Measurements from ENCODE around the gene TXNDC17.

The TXNDC17 gene

DNA sequence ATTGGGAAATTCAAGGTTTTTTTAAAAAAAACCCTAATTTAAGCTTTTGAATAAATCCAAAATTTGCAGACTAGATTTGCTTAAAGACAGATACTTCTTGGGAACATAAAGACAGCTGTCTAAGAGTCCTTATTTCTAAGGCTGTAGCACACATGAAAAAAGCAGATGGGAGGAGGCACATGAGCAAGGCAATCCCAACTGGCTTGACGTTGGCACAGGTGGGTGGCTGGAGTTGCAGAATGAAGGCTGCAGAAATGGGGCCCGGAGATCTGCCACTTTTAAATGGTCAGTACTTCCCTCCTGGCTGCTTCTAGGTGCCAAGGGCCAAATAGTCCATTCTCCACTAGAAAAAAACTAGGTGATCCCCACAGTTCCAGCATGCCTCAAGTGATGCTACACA, 4.8 kb upstream of the TXNDC17 start:
- H3K4me3 ChIP-seq (ENCODE audit: low read depth, low read length), result no peak overlapping the region
- DNase-seq (ENCODE audit: low read depth), result no peak
- TF ChIP-seq, protein P1, sequence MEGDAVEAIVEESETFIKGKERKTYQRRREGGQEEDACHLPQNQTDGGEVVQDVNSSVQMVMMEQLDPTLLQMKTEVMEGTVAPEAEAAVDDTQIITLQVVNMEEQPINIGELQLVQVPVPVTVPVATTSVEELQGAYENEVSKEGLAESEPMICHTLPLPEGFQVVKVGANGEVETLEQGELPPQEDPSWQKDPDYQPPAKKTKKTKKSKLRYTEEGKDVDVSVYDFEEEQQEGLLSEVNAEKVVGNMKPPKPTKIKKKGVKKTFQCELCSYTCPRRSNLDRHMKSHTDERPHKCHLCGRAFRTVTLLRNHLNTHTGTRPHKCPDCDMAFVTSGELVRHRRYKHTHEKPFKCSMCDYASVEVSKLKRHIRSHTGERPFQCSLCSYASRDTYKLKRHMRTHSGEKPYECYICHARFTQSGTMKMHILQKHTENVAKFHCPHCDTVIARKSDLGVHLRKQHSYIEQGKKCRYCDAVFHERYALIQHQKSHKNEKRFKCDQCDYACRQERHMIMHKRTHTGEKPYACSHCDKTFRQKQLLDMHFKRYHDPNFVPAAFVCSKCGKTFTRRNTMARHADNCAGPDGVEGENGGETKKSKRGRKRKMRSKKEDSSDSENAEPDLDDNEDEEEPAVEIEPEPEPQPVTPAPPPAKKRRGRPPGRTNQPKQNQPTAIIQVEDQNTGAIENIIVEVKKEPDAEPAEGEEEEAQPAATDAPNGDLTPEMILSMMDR (IDR thresholded peaks at IDR 0.05; ENCODE audit: low read depth, low read length, missing control alignments), result no peak

DNA sequence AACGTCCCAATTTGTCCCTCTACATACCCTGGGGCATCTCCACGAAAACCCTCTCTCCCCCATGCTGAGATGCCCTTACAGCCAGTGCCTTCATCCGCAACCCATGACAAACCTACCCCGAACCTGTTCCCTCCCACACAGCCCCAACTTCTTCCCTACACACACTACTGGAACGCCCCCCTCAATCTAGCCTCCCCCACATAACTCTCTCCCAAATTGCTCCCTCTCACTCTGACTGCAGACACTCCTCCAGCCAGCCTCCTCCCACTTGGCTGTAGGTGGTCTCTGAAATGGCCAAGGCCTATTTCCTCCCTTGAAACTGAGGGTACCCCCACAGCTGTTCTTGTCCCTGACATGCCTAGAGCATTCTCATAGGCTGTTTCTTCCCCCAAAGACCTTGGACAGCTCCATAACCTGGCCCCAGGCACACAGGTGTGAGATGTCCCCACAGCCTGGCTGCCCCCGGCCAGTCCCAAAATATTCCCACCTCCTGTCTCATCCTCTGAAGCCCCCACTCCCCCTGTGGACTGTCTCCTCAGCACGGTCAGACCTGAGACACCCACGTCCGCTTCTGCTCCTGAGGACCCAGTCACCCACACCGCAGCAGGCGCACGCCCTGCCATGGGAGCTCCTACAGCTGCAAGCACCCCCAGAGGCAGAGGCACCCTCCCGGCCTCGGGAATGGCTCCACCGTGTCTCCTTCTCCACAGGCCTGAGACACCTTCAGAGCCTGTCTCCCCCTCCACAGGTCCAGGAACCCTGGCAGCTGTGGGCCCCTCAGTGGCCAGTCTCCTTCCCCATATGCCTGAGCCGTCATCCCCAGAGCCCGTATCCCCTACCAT, 4.0 kb upstream of the TXNDC17 start:
- TF ChIP-seq, protein P1 (IDR thresholded peaks at IDR 0.05; ENCODE audit: low read depth, low read length, missing control alignments), result no peak
- H3K4me3 ChIP-seq (ENCODE audit: low read depth, low read length), result no peak overlapping the region
- DNase-seq (ENCODE audit: low read depth), result no peak

DNA sequence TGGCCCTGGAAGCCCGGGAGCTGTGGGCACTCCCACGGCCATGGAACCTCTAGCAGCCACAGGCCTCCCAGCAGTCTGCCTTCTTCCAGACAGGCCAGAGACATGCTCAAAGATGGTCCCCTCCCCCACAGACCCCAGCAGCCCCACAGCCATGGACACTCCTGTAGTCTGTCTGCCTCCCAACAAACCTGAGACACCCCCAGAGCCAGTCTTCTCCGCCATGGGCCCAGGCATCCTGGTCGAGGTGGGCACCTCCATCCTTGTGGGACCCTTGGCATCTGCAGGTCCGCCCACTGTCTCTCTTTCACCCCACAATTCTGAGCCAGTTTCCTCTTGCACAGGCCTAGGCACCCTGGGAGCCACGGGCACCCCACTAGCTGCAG, 3.4 kb upstream of the TXNDC17 start:
- TF ChIP-seq, protein P1 (IDR thresholded peaks at IDR 0.05; ENCODE audit: low read depth, low read length, missing control alignments), result no peak
- H3K4me3 ChIP-seq (ENCODE audit: low read depth, low read length), result no peak overlapping the region
- no peak for DNase-seq (ENCODE audit: low read depth)

DNA sequence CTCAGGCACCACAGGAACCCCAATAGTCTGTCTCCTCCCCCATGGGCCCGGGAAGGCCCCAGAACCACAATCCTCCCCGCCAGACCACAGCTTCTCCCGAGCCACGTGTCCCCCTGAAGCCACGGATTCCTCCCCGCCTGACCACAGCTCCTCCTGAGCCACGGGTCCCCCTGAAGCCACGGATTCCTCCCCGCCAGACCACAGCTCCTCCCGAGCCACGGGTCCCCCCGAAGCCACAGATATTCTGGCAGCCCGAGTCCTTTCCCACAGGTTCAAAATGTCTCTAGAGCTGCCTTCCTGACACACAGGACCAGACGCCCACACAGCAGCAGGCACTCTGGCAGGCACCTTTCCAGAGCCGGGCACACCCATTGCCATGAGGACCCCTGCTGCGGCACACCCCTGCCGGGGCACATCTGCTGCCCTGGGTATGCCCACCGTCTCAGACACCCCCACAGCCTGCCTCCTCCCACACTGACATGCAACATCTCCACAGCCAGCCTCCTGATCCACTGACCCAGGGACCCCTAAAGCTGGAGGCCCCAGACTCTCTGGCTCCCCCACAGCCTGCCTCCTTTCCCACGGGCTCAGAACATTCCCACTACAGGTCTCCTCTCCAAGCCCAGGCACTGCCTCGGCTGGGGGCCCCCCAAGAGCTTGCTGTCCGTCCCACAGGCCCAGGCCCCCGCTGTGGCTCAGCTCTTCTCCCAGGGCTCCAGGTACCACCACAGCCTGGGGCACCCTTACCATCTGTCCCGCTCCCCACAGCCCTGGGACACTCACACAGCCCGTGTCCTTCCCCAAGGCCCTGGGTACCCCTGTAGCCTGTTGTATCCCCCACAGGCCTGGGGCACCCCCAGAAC, 2.6 kb upstream of the TXNDC17 start:
- H3K4me3 ChIP-seq (ENCODE audit: low read depth, low read length), result no peak overlapping the region
- no peak for DNase-seq (ENCODE audit: low read depth)
- TF ChIP-seq, protein P1 (IDR thresholded peaks at IDR 0.05; ENCODE audit: low read depth, low read length, missing control alignments), result no peak

DNA sequence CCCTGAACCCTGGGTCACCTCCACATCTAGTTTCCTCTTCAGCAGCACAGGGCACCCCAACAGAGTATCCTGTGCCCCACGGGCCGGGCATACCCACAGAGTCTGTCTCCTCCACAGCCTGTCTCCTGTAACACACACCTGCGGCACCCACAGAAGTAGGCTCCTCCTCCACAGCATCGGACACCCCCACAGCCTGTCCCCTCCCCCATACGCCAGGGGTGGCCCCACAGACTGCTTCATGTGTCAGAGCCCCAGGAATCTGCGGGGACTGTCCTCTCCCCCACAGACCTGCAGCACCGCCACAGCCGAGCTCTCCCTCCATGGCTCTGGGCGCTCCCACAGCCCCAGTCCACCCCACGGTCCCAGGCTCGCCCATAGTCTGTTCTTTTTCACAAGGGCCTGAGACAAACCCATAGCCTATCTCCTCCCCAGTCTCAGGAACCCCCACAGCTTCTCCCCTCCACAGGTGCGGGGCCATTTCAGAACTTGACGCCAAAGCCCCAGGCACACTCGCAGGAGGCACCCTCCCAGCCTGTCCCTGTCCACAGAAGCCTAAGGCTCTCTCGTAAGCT, 1.8 kb upstream of the TXNDC17 start:
- TF ChIP-seq, protein P1 (IDR thresholded peaks at IDR 0.05; ENCODE audit: low read depth, low read length, missing control alignments), result no peak
- peak overlapping the region; percentile 66 for H3K4me3 ChIP-seq (ENCODE audit: low read depth, low read length)
- DNase-seq (ENCODE audit: low read depth), result no peak

DNA sequence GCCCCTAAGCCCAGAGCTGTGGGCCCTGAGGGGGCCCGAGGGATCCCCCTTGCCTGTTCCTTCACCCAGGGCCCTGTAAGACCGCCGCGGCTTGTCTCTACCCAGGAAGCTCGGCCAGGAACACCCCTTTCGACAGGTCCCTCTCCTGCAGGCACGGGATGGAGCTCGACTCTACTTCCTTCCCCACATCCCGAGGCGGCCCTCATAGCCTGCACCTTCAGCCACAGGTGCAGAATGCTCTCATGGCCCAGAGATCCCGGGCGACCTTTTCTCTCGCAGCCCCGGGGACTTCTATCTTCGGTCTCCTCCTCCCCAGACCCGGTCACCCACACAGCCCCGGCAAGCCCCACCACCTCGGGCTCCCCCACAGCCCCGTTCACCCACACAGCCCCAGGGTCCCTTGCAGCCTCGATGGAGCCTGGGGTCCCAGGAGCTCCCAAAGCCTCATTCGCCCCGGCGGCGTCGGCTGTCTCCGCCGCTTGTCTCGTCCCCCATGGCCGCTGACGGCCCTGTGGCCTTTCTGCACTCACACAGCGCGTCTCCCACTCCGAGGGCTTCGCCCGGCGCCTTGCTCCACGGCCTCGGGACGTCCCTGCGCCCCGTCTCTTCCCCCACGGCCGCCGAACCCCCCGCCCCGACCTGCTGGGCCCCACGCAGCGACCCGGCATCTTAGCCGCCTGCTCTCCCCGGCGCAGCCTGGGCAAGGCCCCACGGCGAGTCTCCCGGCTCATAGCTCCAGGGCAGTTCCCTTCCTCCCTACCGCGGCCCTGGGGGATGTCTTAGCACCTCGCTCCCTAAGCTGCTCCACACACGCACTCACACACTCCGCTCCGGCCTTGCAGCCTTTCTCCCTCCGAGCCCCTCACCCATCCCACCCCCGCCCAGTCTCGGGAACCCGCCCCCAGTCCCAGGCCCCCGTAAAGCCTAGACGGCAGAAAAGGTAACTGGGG, 999 bp upstream of the TXNDC17 start:
- peak overlapping the region; percentile 66 for H3K4me3 ChIP-seq (ENCODE audit: low read depth, low read length)
- TF ChIP-seq, protein P1 (IDR thresholded peaks at IDR 0.05; ENCODE audit: low read depth, low read length, missing control alignments), result no peak
- no peak for DNase-seq (ENCODE audit: low read depth)
